T-helper 1 cell treated with Interleukin-12 subunit alpha and Interleukin-12 subunit beta and Interleukin-4 antibody, amounts not matched to agents 30 μg/mL and 1 μg/mL, for 36 hours (primary cell): ENCODE data around the gene ANXA9.
A peak's percentile ranks its signal among the peaks of the same experiment; 100 is the strongest.

ENCODE experiments used
- H3K27ac Mint-ChIP-seq: one replicate; pipeline ENCODE4 v1.8.0; 2021; ENCODE audit warnings: mild to moderate bottlenecking, mixed read lengths
- H3K27me3 Mint-ChIP-seq: one replicate; pipeline ENCODE4 v1.8.0; 2021; ENCODE audit warnings: low read depth, mixed read lengths
- H3K36me3 Mint-ChIP-seq: one replicate; pipeline ENCODE4 v1.8.0; 2021; ENCODE audit warnings: low read depth, mixed read lengths
- H3K4me1 Mint-ChIP-seq: one replicate; pipeline ENCODE4 v1.8.0; 2021; ENCODE audit warnings: low read depth, mixed read lengths
- H3K4me3 Mint-ChIP-seq: one replicate; pipeline ENCODE4 v1.8.0; 2021; ENCODE audit warnings: mild to moderate bottlenecking, moderate library complexity, mixed read lengths
- H3K9me3 Mint-ChIP-seq: one replicate; pipeline ENCODE4 v1.8.0; 2021; ENCODE audit warnings: mixed read lengths

The ANXA9 gene

DNA sequence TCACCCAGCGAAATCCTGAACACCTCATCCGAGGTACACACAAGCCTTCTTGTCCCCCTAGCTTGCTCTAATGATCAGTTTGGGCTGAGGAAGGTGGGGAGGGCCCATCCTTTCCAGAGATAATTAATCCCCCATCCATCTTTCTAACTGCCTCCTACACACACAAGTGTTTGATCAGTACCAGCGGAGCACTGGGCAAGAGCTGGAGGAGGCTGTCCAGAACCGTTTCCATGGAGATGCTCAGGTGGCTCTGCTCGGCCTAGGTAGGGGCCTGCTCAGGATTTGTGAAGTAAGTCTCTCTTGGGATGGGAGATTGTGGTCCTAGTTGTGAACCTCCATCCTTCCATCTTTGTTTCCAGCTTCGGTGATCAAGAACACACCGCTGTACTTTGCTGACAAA, 5.8 kb downstream of the ANXA9 start:
- no peaks in the 10 kb centered on the region for H3K9me3 Mint-ChIP-seq
- H3K27ac Mint-ChIP-seq, result no peak overlapping the region
- no peak overlapping the region for H3K4me3 Mint-ChIP-seq
- peaks cover 2% of the 10 kb centered on the region for H3K4me1 Mint-ChIP-seq
- no peaks in the 10 kb centered on the region for H3K36me3 Mint-ChIP-seq
- no peaks in the 10 kb centered on the region for H3K27me3 Mint-ChIP-seq

GRCh38 chr1:150992626-150993025, 10.5 kb downstream of the ANXA9 start:
- H3K9me3 Mint-ChIP-seq, result no peaks in the 10 kb centered on the region
- H3K4me1 Mint-ChIP-seq, result peaks cover 8% of the 10 kb centered on the region
- H3K4me3 Mint-ChIP-seq, result no peak overlapping the region
- H3K27me3 Mint-ChIP-seq, result no peaks in the 10 kb centered on the region
- H3K36me3 Mint-ChIP-seq, result peaks cover 8% of the 10 kb centered on the region
- H3K27ac Mint-ChIP-seq, result no peak overlapping the region

GRCh38 chr1:150994248-150994647, 12.2 kb downstream of the ANXA9 start:
- H3K27me3 Mint-ChIP-seq, result no peaks in the 10 kb centered on the region
- H3K4me1 Mint-ChIP-seq, result peaks cover 6% of the 10 kb centered on the region
- H3K27ac Mint-ChIP-seq, result no peak overlapping the region
- peaks cover 8% of the 10 kb centered on the region for H3K36me3 Mint-ChIP-seq
- H3K4me3 Mint-ChIP-seq, result no peak overlapping the region
- H3K9me3 Mint-ChIP-seq, result no peaks in the 10 kb centered on the region

- H3K27ac Mint-ChIP-seq, result no peak overlapping the region
- no peaks in the 10 kb centered on the region for H3K9me3 Mint-ChIP-seq
- no peaks in the 10 kb centered on the region for H3K27me3 Mint-ChIP-seq
- peaks cover 12% of the 10 kb centered on the region for H3K36me3 Mint-ChIP-seq
- H3K4me3 Mint-ChIP-seq, result no peak overlapping the region
- peaks cover 6% of the 10 kb centered on the region for H3K4me1 Mint-ChIP-seq
Observed at GRCh38 chr1:150995460-150995859, 13.4 kb downstream of the ANXA9 start.

DNA sequence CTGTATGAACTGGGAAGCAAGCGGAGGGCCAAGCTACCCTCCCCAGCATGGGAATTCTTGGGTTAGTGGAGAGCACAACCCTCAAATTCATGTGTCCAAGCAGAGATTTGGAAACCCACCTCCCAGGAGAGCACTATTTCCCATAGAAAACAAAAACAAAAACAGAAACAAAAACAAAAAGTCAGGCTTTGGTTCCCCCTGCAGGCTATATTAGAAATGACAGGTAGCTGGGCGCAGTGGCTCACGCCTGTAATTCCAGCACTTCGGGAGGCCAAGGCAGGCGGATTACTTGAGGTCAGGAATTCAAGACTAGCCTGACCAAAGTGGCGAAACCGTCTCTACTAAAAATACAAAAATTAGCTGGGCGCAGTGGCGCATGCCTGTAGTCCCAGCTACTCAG, 13.8 kb downstream of the ANXA9 start:
- Mint-ChIP-seq H3K27me3 (no peaks in the 10 kb centered on the region), H3K36me3 (peaks cover 16% of the 10 kb centered on the region), H3K9me3 (no peaks in the 10 kb centered on the region), H3K27ac (peak overlapping the region; percentile 31), H3K4me1 (peaks cover 10% of the 10 kb centered on the region), H3K4me3 (no peak overlapping the region)

DNA sequence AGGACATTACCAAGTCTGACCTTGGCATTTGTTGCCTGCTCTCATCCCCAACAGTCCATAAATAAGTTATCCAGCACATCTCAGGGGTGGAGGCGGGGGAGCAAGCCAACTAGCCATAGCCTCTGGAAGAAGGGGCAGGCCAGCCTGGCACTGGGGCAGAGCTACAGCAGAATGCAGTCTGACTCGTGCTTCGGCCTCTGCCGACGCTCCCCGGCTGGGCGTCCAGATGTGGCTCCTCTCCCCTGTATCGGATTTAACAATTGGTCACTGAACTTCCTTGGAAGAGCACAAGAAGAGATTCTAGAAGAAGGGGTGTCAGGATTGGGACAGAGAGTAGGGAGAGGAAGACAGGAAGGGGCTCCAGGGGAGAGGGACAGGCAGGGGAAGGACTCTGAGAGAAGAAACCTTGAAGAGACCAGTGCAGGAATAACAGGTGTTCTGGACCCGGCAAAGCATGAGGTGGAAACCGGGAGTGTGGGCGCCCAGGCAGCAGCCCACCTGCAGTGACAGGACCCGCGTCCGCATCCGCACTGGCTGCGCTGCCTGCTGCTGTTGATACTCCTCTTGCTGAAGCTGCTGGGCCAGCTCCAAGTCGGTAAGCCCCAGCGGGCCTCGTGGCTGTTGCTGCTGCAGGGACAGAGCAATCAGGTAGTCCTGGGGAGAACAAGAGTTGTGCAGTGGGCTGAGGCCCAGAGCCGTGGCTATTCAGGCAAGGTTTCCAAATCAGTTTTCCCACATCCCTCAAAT, 15.2 kb downstream of the ANXA9 start:
- no peak overlapping the region for H3K4me3 Mint-ChIP-seq
- H3K36me3 Mint-ChIP-seq, result peaks cover 29% of the 10 kb centered on the region
- H3K27me3 Mint-ChIP-seq, result no peaks in the 10 kb centered on the region
- peak overlapping the region; percentile 36 for H3K27ac Mint-ChIP-seq
- peaks cover 22% of the 10 kb centered on the region for H3K4me1 Mint-ChIP-seq
- no peaks in the 10 kb centered on the region for H3K9me3 Mint-ChIP-seq

- peaks cover 28% of the 10 kb centered on the region for H3K4me1 Mint-ChIP-seq
- H3K4me3 Mint-ChIP-seq, result no peak overlapping the region
- H3K36me3 Mint-ChIP-seq, result peaks cover 29% of the 10 kb centered on the region
- no peak overlapping the region for H3K27ac Mint-ChIP-seq
- no peaks in the 10 kb centered on the region for H3K27me3 Mint-ChIP-seq
- H3K9me3 Mint-ChIP-seq, result no peaks in the 10 kb centered on the region
Observed at GRCh38 chr1:150997949-150998348, 15.9 kb downstream of the ANXA9 start.

- no peaks in the 10 kb centered on the region for H3K9me3 Mint-ChIP-seq
- no peaks in the 10 kb centered on the region for H3K27me3 Mint-ChIP-seq
- no peak overlapping the region for H3K27ac Mint-ChIP-seq
- no peak overlapping the region for H3K4me3 Mint-ChIP-seq
- H3K36me3 Mint-ChIP-seq, result peaks cover 29% of the 10 kb centered on the region
- peaks cover 34% of the 10 kb centered on the region for H3K4me1 Mint-ChIP-seq
Observed at GRCh38 chr1:150999051-150999674, 17.1 kb downstream of the ANXA9 start.

DNA sequence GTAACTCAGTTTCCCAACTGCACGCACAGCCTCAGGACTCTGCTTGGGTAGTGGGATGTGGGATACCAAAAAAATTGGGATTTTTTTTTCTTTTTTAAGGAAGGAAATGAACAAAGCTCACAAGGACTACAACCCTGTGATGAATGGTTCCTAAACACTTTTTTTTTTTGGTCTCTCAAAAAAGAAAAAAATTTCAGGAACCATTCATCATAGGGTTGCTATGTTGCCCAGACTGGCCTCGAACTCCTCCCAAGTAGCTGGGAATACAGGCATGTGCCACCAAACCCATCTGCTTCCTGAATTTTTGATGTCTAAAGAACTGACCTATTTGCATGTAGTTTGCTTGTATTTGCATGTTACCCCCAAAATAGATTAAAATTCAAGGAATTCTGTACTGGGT, 17.8 kb downstream of the ANXA9 start:
- no peak overlapping the region for H3K4me3 Mint-ChIP-seq
- no peaks in the 10 kb centered on the region for H3K27me3 Mint-ChIP-seq
- H3K36me3 Mint-ChIP-seq, result peaks cover 29% of the 10 kb centered on the region
- H3K9me3 Mint-ChIP-seq, result no peaks in the 10 kb centered on the region
- no peak overlapping the region for H3K27ac Mint-ChIP-seq
- H3K4me1 Mint-ChIP-seq, result peaks cover 38% of the 10 kb centered on the region

DNA sequence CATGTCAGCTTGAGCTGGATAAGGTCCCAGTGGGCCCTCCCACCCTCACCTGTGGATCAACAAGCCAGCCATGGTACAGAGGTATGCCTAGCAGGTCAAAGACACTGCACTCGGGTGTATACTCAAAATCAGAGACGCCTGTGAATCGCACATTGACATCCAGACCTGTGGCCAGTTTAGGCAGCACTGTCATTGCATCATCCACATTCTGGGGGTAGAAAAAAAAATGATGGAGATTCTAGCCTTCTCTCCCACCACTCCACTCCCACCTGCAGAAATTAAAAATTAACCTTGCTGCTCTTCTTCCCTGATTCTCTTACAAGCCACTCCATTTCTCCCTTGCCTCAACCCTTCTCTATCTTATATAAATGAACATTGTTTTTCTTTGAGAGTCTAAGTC, 18.3 kb downstream of the ANXA9 start:
- peak overlapping the region; percentile 45 for H3K27ac Mint-ChIP-seq
- H3K4me1 Mint-ChIP-seq, result peaks cover 41% of the 10 kb centered on the region
- no peaks in the 10 kb centered on the region for H3K27me3 Mint-ChIP-seq
- no peak overlapping the region for H3K4me3 Mint-ChIP-seq
- peaks cover 29% of the 10 kb centered on the region for H3K36me3 Mint-ChIP-seq
- no peaks in the 10 kb centered on the region for H3K9me3 Mint-ChIP-seq

GRCh38 chr1:151001602-151002001, 19.5 kb downstream of the ANXA9 start:
- Mint-ChIP-seq H3K27me3 (no peaks in the 10 kb centered on the region), H3K4me1 (peaks cover 44% of the 10 kb centered on the region), H3K4me3 (peak overlapping the region; percentile 41), H3K9me3 (no peaks in the 10 kb centered on the region), H3K27ac (no peak overlapping the region), H3K36me3 (peaks cover 29% of the 10 kb centered on the region)

GRCh38 chr1:151002051-151002450, 20.0 kb downstream of the ANXA9 start:
- Mint-ChIP-seq H3K27ac (no peak overlapping the region), H3K4me3 (peak overlapping the region; percentile 41), H3K27me3 (no peaks in the 10 kb centered on the region), H3K36me3 (peaks cover 24% of the 10 kb centered on the region), H3K9me3 (no peaks in the 10 kb centered on the region), H3K4me1 (peaks cover 48% of the 10 kb centered on the region)

GRCh38 chr1:151002611-151003010, 20.5 kb downstream of the ANXA9 start:
- peaks cover 53% of the 10 kb centered on the region for H3K4me1 Mint-ChIP-seq
- H3K9me3 Mint-ChIP-seq, result no peaks in the 10 kb centered on the region
- H3K27me3 Mint-ChIP-seq, result no peaks in the 10 kb centered on the region
- peaks cover 21% of the 10 kb centered on the region for H3K36me3 Mint-ChIP-seq
- H3K4me3 Mint-ChIP-seq, result peak overlapping the region; percentile 57
- H3K27ac Mint-ChIP-seq, result peak overlapping the region; percentile 66

DNA sequence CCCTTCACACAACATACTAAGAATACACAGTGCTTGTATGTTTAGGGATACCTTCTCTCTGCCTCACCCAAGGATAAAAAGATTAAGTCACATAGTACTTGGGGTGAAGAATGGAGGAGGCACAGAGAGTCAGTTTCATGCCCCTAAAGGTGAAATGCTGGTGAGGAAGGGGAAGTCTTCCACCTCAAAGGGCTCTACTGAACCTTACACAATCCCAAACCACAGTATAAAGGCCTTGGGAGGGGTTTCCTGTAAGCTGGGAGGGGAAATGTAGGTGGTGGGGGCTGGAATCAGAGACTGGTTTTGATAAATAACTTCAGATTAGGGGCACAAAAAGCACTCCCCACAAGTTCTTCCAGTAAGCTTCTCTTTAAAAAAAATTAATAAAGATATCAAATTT, 21.1 kb downstream of the ANXA9 start:
- H3K27ac Mint-ChIP-seq, result peak overlapping the region; percentile 66
- H3K4me1 Mint-ChIP-seq, result peaks cover 59% of the 10 kb centered on the region
- no peaks in the 10 kb centered on the region for H3K9me3 Mint-ChIP-seq
- peaks cover 21% of the 10 kb centered on the region for H3K36me3 Mint-ChIP-seq
- peak overlapping the region; percentile 57 for H3K4me3 Mint-ChIP-seq
- H3K27me3 Mint-ChIP-seq, result no peaks in the 10 kb centered on the region

- peak overlapping the region; percentile 98 for H3K4me3 Mint-ChIP-seq
- H3K27me3 Mint-ChIP-seq, result no peaks in the 10 kb centered on the region
- peaks cover 69% of the 10 kb centered on the region for H3K4me1 Mint-ChIP-seq
- H3K36me3 Mint-ChIP-seq, result peaks cover 17% of the 10 kb centered on the region
- H3K27ac Mint-ChIP-seq, result peak overlapping the region; percentile 93
- no peaks in the 10 kb centered on the region for H3K9me3 Mint-ChIP-seq
Observed at GRCh38 chr1:151005729-151006319, 23.7 kb downstream of the ANXA9 start.
